CD8-positive, alpha-beta memory T cell (primary cell): ENCODE data around the gene MRPL10. TPM values are rescaled to one million over a fixed set of nuclear protein-coding genes. Genes with fewer than 3 reads are reported as not detected.
A peak's percentile ranks its signal among the peaks of the same experiment; 100 is the strongest.

Source experiments
- CTCF ChIA-PET: fragments of 350-600 bp; sonication (Branson Sonifier 250); formaldehyde crosslinking; loops from one replicate; lab custom pipeline; 2021; ENCODE audit warnings: antibody characterized with exemption; lab: Charles Lee
- POLR2A ChIA-PET: fragments of 350-600 bp; sonication (Branson Sonifier 250); formaldehyde crosslinking; loops from one replicate; lab custom pipeline; 2021; ENCODE audit warnings: antibody characterized with exemption; lab: Charles Lee
- DNase-seq, 5 donors: peaks; one replicate each; pipeline versions ENCODE4 v3.0.0 to v3.0.0-alpha.2; 2020 to 2022; ENCODE audit warnings: mixed read lengths in 1 of 5
- H3K27ac ChIP-seq: one replicate; pipeline ENCODE4 v1.7.0; 2013; ENCODE audit warnings: low read depth, mild to moderate bottlenecking, low read length, moderate library complexity
- H3K27me3 ChIP-seq: 2 replicates; pipeline ENCODE4 v1.7.0; 2013; ENCODE audit warnings: low read length, mild to moderate bottlenecking; ENCODE audit not compliant: insufficient read depth, poor library complexity, severe bottlenecking
- H3K36me3 ChIP-seq: 2 replicates; pipeline ENCODE4 v1.7.0; 2013; ENCODE audit warnings: mild to moderate bottlenecking, low read length, moderate library complexity; ENCODE audit not compliant: insufficient read depth
- H3K4me1 ChIP-seq: 2 replicates; pipeline ENCODE4 v1.7.0; 2013; ENCODE audit warnings: mild to moderate bottlenecking, low read length, moderate library complexity; ENCODE audit not compliant: insufficient read depth
- H3K4me3 ChIP-seq: 2 replicates; pipeline ENCODE4 v1.7.0; 2013; ENCODE audit warnings: mild to moderate bottlenecking, low read length
- H3K9me3 ChIP-seq: 2 replicates; pipeline ENCODE4 v1.7.0; 2013; ENCODE audit warnings: mild to moderate bottlenecking, low read length
- H3K27ac Mint-ChIP-seq, 8 donors: one replicate each; pipeline ENCODE4 v1.8.0; 2020 to 2021; ENCODE audit warnings: mixed read lengths in 8 of 8, mild to moderate bottlenecking in 6 of 8, inconsistent platforms in 3 of 8, moderate library complexity in 3 of 8
- H3K27me3 Mint-ChIP-seq, 2 donors: one replicate each; pipeline ENCODE4 v1.8.0; 2020 to 2021; ENCODE audit warnings: mixed read lengths in 2 of 2, mild to moderate bottlenecking in 1 of 2, moderate library complexity in 1 of 2
- H3K36me3 Mint-ChIP-seq, 3 donors: one replicate each; pipeline ENCODE4 v1.8.0; 2020 to 2021; ENCODE audit warnings: mixed read lengths in 3 of 3, inconsistent platforms in 1 of 3, mild to moderate bottlenecking in 1 of 3
- H3K4me1 Mint-ChIP-seq, 3 donors: one replicate each; pipeline ENCODE4 v1.8.0; 2020 to 2021; ENCODE audit warnings: mixed read lengths in 3 of 3, inconsistent platforms in 1 of 3, mild to moderate bottlenecking in 1 of 3
- H3K4me3 Mint-ChIP-seq, 7 donors: one replicate each; pipeline ENCODE4 v1.8.0; 2020 to 2021; ENCODE audit warnings: mixed read lengths in 7 of 7, mild to moderate bottlenecking in 6 of 7, moderate library complexity in 4 of 7, inconsistent platforms in 2 of 7
- H3K9me3 Mint-ChIP-seq, 5 donors: one replicate each; pipeline ENCODE4 v1.8.0; 2020 to 2022; ENCODE audit warnings: mixed read lengths in 5 of 5, mild to moderate bottlenecking in 3 of 5, moderate library complexity in 2 of 5, inconsistent platforms in 1 of 5
- polyA plus RNA-seq: library from polyadenylated mRNA; unstranded; fragments of 300-500 nt; fragmentation: Illumina TruSeq; gene quantifications from one replicate; pipeline ENCODE4 v1.2.3, GENCODE V29; 2021
- total RNA-seq, 2 experiments: library from RNA; stranded (reverse); gene quantifications; one replicate each; pipeline ENCODE4 v1.2.3, GENCODE V29; 2021

The MRPL10 gene
- total and polyA plus RNA-seq, 3 experiments from 2014 or later: 59.8 to 67.7 (median 67.0) TPM

GRCh38 chr17:47836601-47837000 is 5.3 kb upstream of the MRPL10 start:
- H3K36me3 ChIP-seq: no peaks in the 10 kb centered on the region
- Mint-ChIP-seq H3K36me3 (peaks cover 0 to 32% (median 2%) of the 10 kb centered on the region in 3 donors), H3K27ac (no peak overlapping the region), H3K27me3 (no peaks in the 10 kb centered on the region), H3K4me3 (no peak overlapping the region), H3K9me3 (no peaks in the 10 kb centered on the region), H3K4me1 (peaks cover 33 to 55% (median 41%) of the 10 kb centered on the region in 3 donors)
- DNase-seq: no peak
- H3K9me3 ChIP-seq: no peaks in the 10 kb centered on the region
- H3K4me3 ChIP-seq: no peak overlapping the region
- CTCF ChIA-PET: interaction anchor here (1.8 kb wide), 1 partner anchor 53 kb away, joined by 10 read pairs; no protein-coding TSS in a partner anchor
- POLR2A ChIA-PET: no interaction called here
- peaks cover 47% of the 10 kb centered on the region for H3K4me1 ChIP-seq
- H3K27ac ChIP-seq: no peak overlapping the region
- H3K27me3 ChIP-seq: no peaks in the 10 kb centered on the region

GRCh38 chr17:47834756-47835155 is 3.4 kb upstream of the MRPL10 start:
- Mint-ChIP-seq H3K27me3 (peaks cover 0 to 4% of the 10 kb centered on the region in 2 donors), H3K27ac (peak overlapping the region in 4 of 8 donors; percentile 31 to 57 (median 44)), H3K36me3 (peaks cover 0 to 35% (median 2%) of the 10 kb centered on the region in 3 donors), H3K9me3 (no peaks in the 10 kb centered on the region), H3K4me3 (peak overlapping the region in 1 of 7 donors; percentile 63), H3K4me1 (peaks cover 37 to 54% (median 43%) of the 10 kb centered on the region in 3 donors)
- Histone ChIP-seq H3K36me3 (no peaks in the 10 kb centered on the region), H3K4me1 (peaks cover 48% of the 10 kb centered on the region), H3K27me3 (no peaks in the 10 kb centered on the region), H3K4me3 (no peak overlapping the region), H3K27ac (no peak overlapping the region), H3K9me3 (no peaks in the 10 kb centered on the region)
- POLR2A ChIA-PET: interaction anchor here (1.2 kb wide), 1 partner anchor 61 kb away, joined by 3 read pairs; the partner anchor contains the start of gene SP2
- DNase-seq: no peak
- CTCF ChIA-PET: interaction anchor here (0.8 to 1.0 kb wide), 2 partner anchors 8 to 13 kb away, joined by 3 read pairs; no protein-coding TSS in a partner anchor

GRCh38 chr17:47831934-47832327 is 590 bp upstream of the MRPL10 start:
- no peaks in the 10 kb centered on the region for H3K9me3 ChIP-seq
- peak overlapping the region; percentile 98 for H3K4me3 ChIP-seq
- H3K27ac ChIP-seq: peak overlapping the region; percentile 98
- CTCF ChIA-PET: interaction anchor here (1.0 to 1.9 kb wide), 5 partner anchors 9 to 63 kb away, joined by 3 to 16 read pairs (median 5); partner anchors contain the start of genes OSBPL7, SCRN2 and SP2
- peak overlapping the region; percentile 95 to 100 (median 100) for H3K27ac Mint-ChIP-seq
- H3K36me3 Mint-ChIP-seq: peaks cover 0 to 40% (median 3%) of the 10 kb centered on the region in 3 donors
- peak overlapping the region; percentile 92 to 99 (median 95) for H3K4me3 Mint-ChIP-seq
- H3K27me3 ChIP-seq: no peaks in the 10 kb centered on the region
- POLR2A ChIA-PET: interaction anchor here (0.8 to 2.4 kb wide), 9 partner anchors 8 to 217 kb away, joined by 3 to 22 read pairs (median 7); partner anchors contain the start of genes CDK5RAP3, KPNB1, OSBPL7 and PNPO
- H3K4me1 Mint-ChIP-seq: peaks cover 50 to 72% (median 59%) of the 10 kb centered on the region in 3 donors
- no peak for DNase-seq
- peaks cover 8% of the 10 kb centered on the region for H3K36me3 ChIP-seq
- H3K4me1 ChIP-seq: peaks cover 59% of the 10 kb centered on the region
- peaks cover 0 to 4% of the 10 kb centered on the region in 2 donors for H3K27me3 Mint-ChIP-seq
- no peaks in the 10 kb centered on the region for H3K9me3 Mint-ChIP-seq

- peak overlapping the region; percentile 98 for H3K27ac ChIP-seq
- no peaks in the 10 kb centered on the region for H3K27me3 ChIP-seq
- H3K4me3 ChIP-seq: peak overlapping the region; percentile 98
- Mint-ChIP-seq H3K27ac (peak overlapping the region; percentile 95 to 100 (median 100)), H3K4me1 (peaks cover 47 to 75% (median 56%) of the 10 kb centered on the region in 3 donors), H3K4me3 (peak overlapping the region; percentile 92 to 99 (median 95)), H3K27me3 (peaks cover 0 to 4% of the 10 kb centered on the region in 2 donors), H3K9me3 (no peaks in the 10 kb centered on the region), H3K36me3 (peaks cover 9 to 45% (median 10%) of the 10 kb centered on the region in 3 donors)
- H3K9me3 ChIP-seq: no peaks in the 10 kb centered on the region
- peaks cover 56% of the 10 kb centered on the region for H3K4me1 ChIP-seq
- peak in 1 of 5 donors; percentile 56 for DNase-seq
- CTCF ChIA-PET: interaction anchor here (0.9 to 1.9 kb wide), 6 partner anchors 9 to 65 kb away, joined by 3 to 16 read pairs (median 4); partner anchors contain the start of genes OSBPL7, SCRN2 and SP2
- POLR2A ChIA-PET: interaction anchor here (0.9 to 2.4 kb wide), 7 partner anchors 9 to 180 kb away, joined by 3 to 22 read pairs (median 7); partner anchors contain the start of genes CDK5RAP3, KPNB1, OSBPL7 and PNPO
- H3K36me3 ChIP-seq: peaks cover 19% of the 10 kb centered on the region
These were observed 842 bp downstream of the MRPL10 start for GRCh38 chr17:47830396-47831002.

- peak in 4 of 5 donors; percentile 58 to 91 (median 83) for DNase-seq
- Histone ChIP-seq H3K27me3 (no peaks in the 10 kb centered on the region), H3K36me3 (peaks cover 22% of the 10 kb centered on the region), H3K4me3 (peak overlapping the region; percentile 98), H3K27ac (peak overlapping the region; percentile 98), H3K4me1 (peaks cover 49% of the 10 kb centered on the region), H3K9me3 (no peaks in the 10 kb centered on the region)
- CTCF ChIA-PET: interaction anchor here (0.6 to 1.9 kb wide), 3 partner anchors 11 to 61 kb away, joined by 3 to 16 read pairs (median 3); partner anchors contain the start of gene SCRN2
- Mint-ChIP-seq H3K4me3 (peak overlapping the region; percentile 92 to 99 (median 95)), H3K4me1 (peaks cover 48 to 71% (median 52%) of the 10 kb centered on the region in 3 donors), H3K36me3 (peaks cover 12 to 49% (median 13%) of the 10 kb centered on the region in 3 donors), H3K27me3 (peaks cover 0 to 4% of the 10 kb centered on the region in 2 donors), H3K9me3 (no peaks in the 10 kb centered on the region), H3K27ac (peak overlapping the region; percentile 95 to 100 (median 100))
- POLR2A ChIA-PET: interaction anchor here (0.6 to 2.4 kb wide), 4 partner anchors 8 to 905 kb away, joined by 3 to 16 read pairs (median 10); partner anchors contain the start of genes KPNB1, OSBPL7 and SP2
These were observed 1.5 kb downstream of the MRPL10 start for GRCh38 chr17:47829870-47830269.

- Mint-ChIP-seq H3K4me1 (peaks cover 29 to 57% (median 29%) of the 10 kb centered on the region in 3 donors), H3K27ac (peak overlapping the region in 5 of 8 donors; percentile 27 to 68 (median 38)), H3K27me3 (no peaks in the 10 kb centered on the region), H3K4me3 (no peak overlapping the region), H3K9me3 (no peaks in the 10 kb centered on the region), H3K36me3 (peaks cover 13 to 72% (median 15%) of the 10 kb centered on the region in 3 donors)
- H3K27ac ChIP-seq: no peak overlapping the region
- CTCF ChIA-PET: interaction anchor here (3.7 kb wide), 1 partner anchor 8 kb away, joined by 15 read pairs; the partner anchor contains the start of genes LRRC46 and MRPL10
- H3K36me3 ChIP-seq: peaks cover 42% of the 10 kb centered on the region
- no peaks in the 10 kb centered on the region for H3K9me3 ChIP-seq
- no peak overlapping the region for H3K4me3 ChIP-seq
- no peaks in the 10 kb centered on the region for H3K27me3 ChIP-seq
- DNase-seq: no peak
- POLR2A ChIA-PET: interaction anchor here (0.6 to 0.9 kb wide), 2 partner anchors 14 to 17 kb away, joined by 3 read pairs; no protein-coding TSS in a partner anchor
- peaks cover 30% of the 10 kb centered on the region for H3K4me1 ChIP-seq
These were observed 7.8 kb downstream of the MRPL10 start for GRCh38 chr17:47823519-47823918.

- Histone ChIP-seq H3K4me3 (no peak overlapping the region), H3K36me3 (peaks cover 45% of the 10 kb centered on the region), H3K9me3 (no peaks in the 10 kb centered on the region), H3K27me3 (no peaks in the 10 kb centered on the region), H3K27ac (no peak overlapping the region), H3K4me1 (peaks cover 26% of the 10 kb centered on the region)
- H3K4me3 Mint-ChIP-seq: peak overlapping the region in 3 of 7 donors; percentile 39 to 98 (median 88)
- POLR2A ChIA-PET: interaction anchor here (0.6 to 0.9 kb wide), 3 partner anchors 9 to 17 kb away, joined by 3 read pairs; partner anchors contain the start of genes LRRC46 and MRPL10
- H3K27me3 Mint-ChIP-seq: no peaks in the 10 kb centered on the region
- H3K9me3 Mint-ChIP-seq: no peaks in the 10 kb centered on the region
- H3K27ac Mint-ChIP-seq: peak overlapping the region in 7 of 8 donors; percentile 85 to 98 (median 94)
- CTCF ChIA-PET: interaction anchor here (1.7 to 3.7 kb wide), 3 partner anchors 8 to 66 kb away, joined by 4 to 15 read pairs (median 14); partner anchors contain the start of genes LRRC46, MRPL10 and SCRN2
- H3K36me3 Mint-ChIP-seq: peaks cover 13 to 74% (median 15%) of the 10 kb centered on the region in 3 donors
- no peak for DNase-seq
- peaks cover 25 to 51% (median 25%) of the 10 kb centered on the region in 3 donors for H3K4me1 Mint-ChIP-seq
These were observed 8.6 kb downstream of the MRPL10 start for GRCh38 chr17:47822785-47823184.
